Amniotic stem cell (primary cell): ENCODE data around the gene SPATA13.

Source experiments
- DNase-seq: peaks from one replicate; lab custom pipeline; 2025; lab: John Stamatoyannopoulos, UW

SPATA13 gene

GRCh38 chr13:24167666-24168391, 7.3 kb downstream of the SPATA13 start:
- DNase-seq, result no peak

DNA sequence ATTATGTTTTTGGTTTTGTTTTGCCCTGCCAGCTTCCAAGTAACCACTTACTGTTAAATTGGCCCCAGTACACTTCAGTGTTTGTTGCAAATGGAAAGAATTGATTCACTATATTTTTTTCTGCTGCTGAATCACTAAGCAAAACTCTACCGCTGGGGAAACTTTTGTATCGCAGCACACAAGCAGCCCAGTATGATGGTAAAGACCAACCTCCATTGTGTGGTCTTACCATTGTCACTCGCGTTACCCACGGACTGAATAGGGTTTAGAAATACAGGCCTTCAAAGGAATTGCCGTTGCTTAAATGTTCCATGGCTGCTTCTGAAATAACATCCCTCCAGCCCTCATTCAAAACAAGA, 7.9 kb downstream of the SPATA13 start:
- DNase-seq, result no peak

GRCh38 chr13:24168979-24169378, 8.5 kb downstream of the SPATA13 start:
- no peak for DNase-seq

- no peak for DNase-seq
These were observed 11.6 kb downstream of the SPATA13 start for GRCh38 chr13:24172071-24172470.

DNA sequence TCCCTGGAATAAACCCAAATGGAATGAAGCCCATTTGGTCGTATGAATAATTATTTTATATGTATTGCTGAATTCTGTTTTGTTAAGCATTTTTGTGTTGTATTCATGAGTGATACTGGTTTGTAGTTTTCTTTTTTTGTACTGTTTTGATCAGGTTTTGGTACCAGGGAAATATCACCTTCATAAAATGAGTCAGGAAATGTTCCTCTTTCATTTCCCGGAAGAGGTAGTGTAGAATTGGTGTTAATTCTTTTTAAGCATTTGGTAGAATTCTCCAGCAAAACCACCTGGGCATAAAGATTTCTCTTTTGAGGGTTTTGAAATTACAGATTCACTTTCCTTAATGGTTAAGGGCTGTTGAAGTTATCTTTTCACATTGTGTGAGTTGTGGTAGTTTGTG, 13.3 kb downstream of the SPATA13 start:
- DNase-seq, result no peak

DNA sequence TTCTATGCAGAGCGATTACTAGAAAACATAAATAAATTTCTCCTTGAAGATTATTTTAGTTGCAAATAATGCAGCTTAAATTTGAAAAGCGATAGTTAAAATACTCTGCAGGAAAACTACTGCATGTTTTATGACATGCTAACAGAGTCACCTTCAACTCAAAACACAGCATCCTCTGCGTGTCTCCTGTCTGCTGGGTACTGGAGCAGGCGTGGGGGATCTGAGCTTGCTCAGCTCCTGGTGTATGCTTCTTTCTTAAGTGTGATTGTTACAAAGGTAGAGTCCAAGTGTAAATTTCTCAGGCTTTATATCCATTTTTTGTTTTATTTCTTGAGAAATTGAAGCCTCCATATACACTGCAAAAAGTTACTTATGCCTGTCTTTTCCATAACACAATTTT, 15.3 kb downstream of the SPATA13 start:
- DNase-seq, result no peak

GRCh38 chr13:24176351-24177101, 16.0 kb downstream of the SPATA13 start:
- no peak for DNase-seq

DNA sequence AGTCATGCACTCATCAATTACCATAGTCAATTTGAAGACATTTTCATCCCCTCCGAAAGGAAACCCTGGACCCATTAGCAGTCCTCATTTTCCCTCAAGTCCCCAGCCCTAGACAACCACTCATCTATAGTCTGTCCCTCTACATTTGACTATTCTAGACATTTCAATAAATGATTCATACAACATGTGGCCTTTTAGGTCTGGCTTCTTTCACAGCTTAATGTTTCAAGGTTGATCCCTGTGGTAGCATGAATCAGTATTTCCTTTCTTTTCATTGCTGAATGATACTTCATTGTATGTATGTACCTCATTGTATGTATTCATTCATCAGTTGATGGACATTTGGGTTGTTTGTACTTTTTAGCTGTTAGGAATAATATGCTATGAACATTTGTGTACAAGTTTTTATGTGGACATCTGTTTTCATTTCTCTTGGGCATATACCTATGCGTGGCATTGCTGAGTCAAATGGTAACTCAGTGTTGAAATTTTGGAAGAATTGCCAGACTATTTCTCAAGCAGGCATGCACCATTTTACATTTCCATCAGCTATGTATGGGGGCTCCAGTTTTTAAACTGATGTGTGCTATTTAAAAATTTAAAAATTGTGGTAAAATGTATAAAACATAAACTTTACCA, 18.4 kb downstream of the SPATA13 start:
- DNase-seq, result no peak

DNA sequence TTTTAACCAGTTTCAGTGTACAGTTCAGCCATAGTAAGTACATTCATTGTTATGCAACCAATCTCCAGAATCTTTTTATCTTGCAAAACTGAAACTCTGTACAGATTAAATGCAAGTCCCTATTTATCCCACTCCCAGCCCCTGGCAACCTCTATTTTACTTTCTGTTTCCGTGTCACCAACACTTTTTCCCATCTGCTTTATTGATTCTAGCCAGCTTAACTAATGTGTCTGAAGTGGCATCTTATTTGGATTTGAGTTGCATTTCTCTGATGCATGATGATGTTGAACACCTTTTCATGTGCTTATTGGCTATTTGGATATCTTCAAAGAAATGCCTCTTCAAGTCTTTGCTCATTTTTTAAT, 18.9 kb downstream of the SPATA13 start:
- no peak for DNase-seq

GRCh38 chr13:24180750-24181377, 20.3 kb downstream of the SPATA13 start:
- no peak for DNase-seq

GRCh38 chr13:24181991-24182702, 21.6 kb downstream of the SPATA13 start:
- DNase-seq, result no peak

GRCh38 chr13:24182703-24183081, 22.2 kb downstream of the SPATA13 start:
- DNase-seq, result no peak

GRCh38 chr13:24183741-24184182, 23.2 kb downstream of the SPATA13 start:
- no peak for DNase-seq

GRCh38 chr13:24184265-24184841, 23.8 kb downstream of the SPATA13 start:
- DNase-seq, result no peak

- no peak for DNase-seq
These were observed 24.4 kb downstream of the SPATA13 start for GRCh38 chr13:24184882-24185281.

DNA sequence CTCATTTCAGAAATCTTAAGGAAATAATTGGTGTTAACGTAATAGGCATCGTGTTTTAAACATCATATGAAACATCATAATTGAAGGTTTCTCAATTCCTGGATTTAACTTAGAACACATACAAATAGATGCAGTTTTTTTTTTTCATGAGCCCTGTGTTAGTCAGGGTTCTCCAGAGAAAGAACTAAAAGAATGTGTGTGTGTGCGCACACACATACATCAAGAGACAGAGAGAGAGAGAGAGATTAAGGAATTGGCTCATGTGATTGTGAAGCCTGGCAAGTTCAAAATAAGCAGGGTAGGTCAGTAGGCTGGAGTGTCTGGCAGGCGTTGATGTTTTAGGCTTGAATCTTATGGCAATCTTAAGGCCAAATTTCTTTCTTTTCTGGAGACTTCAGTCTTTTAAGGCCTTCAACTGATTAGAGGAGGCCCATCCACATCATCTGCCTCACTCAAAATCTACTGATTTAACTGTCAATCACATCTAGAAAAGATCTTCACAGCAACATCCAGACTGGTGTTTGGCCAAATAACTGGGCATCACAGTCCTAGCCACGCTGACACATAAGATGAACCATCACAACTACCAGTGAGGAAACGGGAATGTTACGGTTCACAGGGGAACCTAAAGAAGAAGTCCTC, 25.2 kb downstream of the SPATA13 start:
- no peak for DNase-seq

DNA sequence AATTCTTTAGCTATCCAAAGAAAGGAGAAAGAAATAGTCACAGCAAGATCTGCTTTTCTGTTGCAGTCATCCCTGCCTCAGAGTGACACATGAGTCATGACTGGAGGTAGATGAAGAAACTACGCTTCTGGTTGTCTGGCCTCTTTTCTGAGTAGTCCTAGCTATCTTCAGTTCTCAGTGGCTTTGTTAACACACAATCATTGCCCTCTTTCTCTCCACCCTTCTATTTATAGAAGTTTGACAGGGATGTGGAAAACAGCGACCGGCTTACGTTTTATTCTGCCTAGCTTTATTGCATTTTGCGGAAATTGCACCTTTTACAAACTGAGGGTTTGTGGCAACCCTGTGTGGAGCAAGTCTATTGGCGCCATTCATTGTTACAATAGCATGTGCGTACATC, 26.7 kb downstream of the SPATA13 start:
- DNase-seq, result no peak

DNA sequence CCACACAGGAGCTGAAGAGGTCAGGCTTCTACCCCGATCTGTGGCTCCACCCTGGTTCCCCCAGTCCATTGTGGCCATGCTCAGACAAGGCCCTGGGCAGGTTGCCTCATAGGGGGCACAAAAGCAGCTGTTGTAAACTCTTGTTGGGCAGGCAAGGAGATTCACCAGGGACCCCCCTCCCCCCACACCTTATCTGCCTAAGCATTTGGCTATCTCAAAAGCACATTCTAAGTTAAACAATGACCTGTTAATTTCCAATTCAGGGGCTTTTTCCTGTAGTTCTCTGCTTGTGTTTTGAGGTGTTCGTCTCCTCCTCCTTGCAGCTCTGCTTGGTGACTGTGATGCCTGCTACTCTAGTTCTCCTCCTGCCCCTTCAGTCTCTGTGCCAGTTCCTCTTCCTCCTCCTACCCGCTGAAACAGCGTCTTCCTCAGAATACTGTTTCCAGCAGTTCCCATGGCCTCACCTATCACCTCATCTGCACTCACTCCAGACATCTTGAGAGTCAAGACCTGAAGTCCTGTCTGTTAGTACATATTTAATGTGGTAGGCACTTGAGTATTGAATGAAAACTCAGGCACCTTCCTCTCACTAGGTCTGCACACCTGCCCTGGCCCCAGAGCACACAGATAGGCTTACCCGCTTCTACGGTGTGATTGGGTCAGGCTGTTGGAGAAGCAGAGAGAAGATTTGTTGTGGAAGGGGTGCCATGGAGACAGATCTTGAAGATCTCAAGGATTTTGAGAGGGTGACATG, 31.7 kb downstream of the SPATA13 start:
- DNase-seq, result no peak

GRCh38 chr13:24192811-24193162, 32.3 kb downstream of the SPATA13 start:
- DNase-seq, result no peak

- DNase-seq, result no peak
These were observed 33.9 kb downstream of the SPATA13 start for GRCh38 chr13:24194447-24194846.

- DNase-seq, result no peak
These were observed 35.1 kb downstream of the SPATA13 start for GRCh38 chr13:24195626-24196025.
